ENCODE measurements around the gene MERTK.

The MERTK gene

GRCh38 chr2:111945444-111946293 is 47.3 kb downstream of the MERTK start:
- ChIA-PET CTCF (interaction anchor here (1.4 kb wide), 1 partner anchor 10 kb away, joined by 6 read pairs; no protein-coding TSS in a partner anchor), POLR2A (no interaction called here)
- TF ChIP-seq CTCF (IDR thresholded peaks at IDR 0.05; ENCODE audit: control extremely low read depth, extremely low read depth, low read depth, missing control alignments): no peak
- no peak for DNase-seq (ENCODE audit: extremely low spot score)

DNA sequence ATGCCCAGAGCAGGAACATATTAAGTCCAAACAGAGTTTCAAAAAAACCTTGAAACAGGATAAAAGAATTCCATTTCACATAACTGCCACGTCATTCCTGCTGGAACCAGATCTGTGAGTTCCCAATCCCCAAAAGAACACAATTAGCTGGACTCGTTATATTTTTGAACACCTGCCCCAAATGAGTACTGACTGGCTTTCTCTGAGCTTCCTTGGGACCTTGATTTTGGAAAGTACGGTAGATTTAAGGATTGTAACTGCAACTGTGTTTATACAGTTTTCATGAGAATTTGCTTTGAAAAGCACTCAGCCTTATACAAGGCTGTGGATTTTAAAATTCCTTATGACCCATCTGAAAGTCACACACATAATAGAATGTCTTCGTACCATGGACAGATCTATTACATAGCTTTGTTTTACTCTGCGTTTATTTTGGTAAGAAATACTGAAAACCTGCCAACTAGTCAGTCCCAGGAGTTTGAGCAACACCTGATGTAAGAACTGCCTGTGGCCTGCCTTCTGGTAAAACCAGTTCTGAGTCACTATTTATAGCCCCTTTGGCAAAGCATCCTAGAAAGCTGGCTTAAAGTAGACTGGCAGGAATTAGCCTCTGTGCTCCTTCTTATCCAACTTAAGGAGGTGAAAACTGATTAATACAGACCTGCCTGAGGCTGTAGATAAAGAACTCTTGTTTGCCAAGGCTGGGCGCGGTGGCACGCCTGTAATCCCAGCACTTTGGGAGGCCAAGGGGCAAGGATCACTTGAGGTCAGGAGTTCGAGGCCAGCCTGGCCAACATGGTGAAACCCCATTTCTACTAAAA is 48.1 kb downstream of the MERTK start:
- no peak for DNase-seq (ENCODE audit: extremely low spot score)
- ChIA-PET POLR2A (no interaction called here), CTCF (interaction anchor here (1.4 kb wide), 1 partner anchor 9 kb away, joined by 6 read pairs; no protein-coding TSS in a partner anchor)
- TF ChIP-seq CTCF (IDR thresholded peaks at IDR 0.05; ENCODE audit: control extremely low read depth, extremely low read depth, low read depth, missing control alignments): no peak

GRCh38 chr2:111947219-111947618 is 48.8 kb downstream of the MERTK start:
- DNase-seq (ENCODE audit: extremely low spot score): no peak
- POLR2A ChIA-PET: no interaction called here
- no peak for TF ChIP-seq CTCF (IDR thresholded peaks at IDR 0.05; ENCODE audit: control extremely low read depth, extremely low read depth, low read depth, missing control alignments)
- CTCF ChIA-PET: no interaction called here

- no peak for DNase-seq (ENCODE audit: extremely low spot score)
- POLR2A ChIA-PET: no interaction called here
- CTCF ChIA-PET: no interaction called here
- TF ChIP-seq CTCF (IDR thresholded peaks at IDR 0.05; ENCODE audit: control extremely low read depth, extremely low read depth, low read depth, missing control alignments): no peak
These were observed 50.4 kb downstream of the MERTK start for GRCh38 chr2:111948832-111949231.

GRCh38 chr2:111950236-111950635 is 51.8 kb downstream of the MERTK start:
- no peak for TF ChIP-seq CTCF (IDR thresholded peaks at IDR 0.05; ENCODE audit: control extremely low read depth, extremely low read depth, low read depth, missing control alignments)
- no peak for DNase-seq (ENCODE audit: extremely low spot score)
- POLR2A ChIA-PET: no interaction called here
- CTCF ChIA-PET: no interaction called here

- CTCF ChIA-PET: no interaction called here
- TF ChIP-seq CTCF (IDR thresholded peaks at IDR 0.05; ENCODE audit: control extremely low read depth, extremely low read depth, low read depth, missing control alignments): no peak
These were observed 53.1 kb downstream of the MERTK start for GRCh38 chr2:111951486-111951885.

More at GRCh38 chr2:111951486-111951885, 53.1 kb downstream of the MERTK start:
- POLR2A ChIA-PET: no interaction called here
- no peak for DNase-seq (ENCODE audit: extremely low spot score)
